Transverse colon (tissue), 4 donors: ENCODE measurements around the gene CD5L. TPM values are rescaled to one million over a fixed set of nuclear protein-coding genes. Genes with fewer than 3 reads are reported as not detected.

Experiments
- DNase-seq: peaks from one replicate; pipeline ENCODE4 v3.0.0-alpha.2; 2019
- H3K27ac ChIP-seq, 4 donors: fragments of 200-600 bp; sonication (generic); 2 replicates each; pipeline ENCODE4 v1.5.1; 2016 to 2018; ENCODE audit warnings: inconsistent platforms in 4 of 4
- H3K27me3 ChIP-seq: fragments of 200-600 bp; sonication (generic); 2 replicates; pipeline ENCODE4 v1.5.1; 2017; ENCODE audit warnings: inconsistent platforms
- H3K36me3 ChIP-seq, 4 donors: fragments of 200-600 bp; sonication (generic); 2 replicates each; pipeline ENCODE4 v1.5.1; 2017 to 2019; ENCODE audit warnings: inconsistent platforms in 4 of 4
- H3K4me1 ChIP-seq, 4 donors: fragments of 200-600 bp; sonication (generic); 2 replicates each; pipeline ENCODE4 v1.5.1; 2017 to 2020; ENCODE audit warnings: inconsistent platforms in 4 of 4
- H3K4me3 ChIP-seq, 4 donors: fragments of 200-600 bp; sonication (generic); 1 replicate in 1 of 4; 2 replicates in 3 of 4; pipeline versions ENCODE4 v1.5.1 to v1.6.1; 2017 to 2019; ENCODE audit warnings: inconsistent platforms in 4 of 4
- H3K9me3 ChIP-seq, 2 donors: fragments of 200-600 bp; sonication (generic); 2 replicates each; pipeline ENCODE4 v1.5.1; 2017 to 2019; ENCODE audit warnings: inconsistent platforms in 2 of 2
- EP300 ChIP-seq: sonication (generic); formaldehyde crosslinking; IDR thresholded peaks from one replicate; pipeline ENCODE4 v1.6.1; 2017; ENCODE audit warnings: antibody characterized with exemption, low read depth
- POLR2A ChIP-seq: fragments of 450-650 bp; IDR thresholded peaks from one replicate; pipeline ENCODE4 v1.6.1; 2016; ENCODE audit warnings: antibody characterized with exemption, mild to moderate bottlenecking, moderate library complexity
- POLR2AphosphoS5 ChIP-seq, 3 donors: sonication (generic); formaldehyde crosslinking; IDR thresholded peaks; one replicate each; pipeline ENCODE4 v1.6.1; 2016; ENCODE audit warnings: antibody characterized with exemption in 3 of 3
- WGBS, 2 donors: methylation state at CpG; one replicate each; pipeline ENCODE4 v1.1.5; 2018; ENCODE audit warnings: low coverage in 1 of 2; 5-methylcytosine and 5-hydroxymethylcytosine counted together
- in situ Hi-C, 4 donors: fragments of 200-750 bp; cut with MboI; loops; one replicate each; pipeline versions ENCODE4 v1.15.0 to v1.15.1; 2017; ENCODE audit warnings: low sequenced_read_pairs in 3 of 4, low pct_ligation_motif_present in 1 of 4, low pct_unique_long_range_greater_than_20kb in 1 of 4
- intact Hi-C: fragments of 100-400 bp; cut with DNase I; formaldehyde crosslinking; loops from one replicate; pipeline ENCODE4 v1.15.1; 2023; ENCODE audit warnings: low total_unique reads
- total RNA-seq, 4 donors: library from RNA; depleted of rRNA; stranded (reverse); fragments of >200 nt; gene quantifications; one replicate each; pipeline ENCODE4 v1.1.0, GENCODE V29; 2016
- TF ChIP-seq, protein P1 (sequence below), 5 experiments: fragments of 200-600 bp in 3 of 5; fragments of 450-650 bp in 2 of 5; sonication (generic) in 3 of 5; IDR thresholded peaks; 1 replicate in 2 of 5; 2 replicates in 3 of 5; pipeline ENCODE4 v1.5.1; 2016 to 2017; ENCODE audit warnings: antibody characterized with exemption in 5 of 5, inconsistent platforms in 3 of 5, mild to moderate bottlenecking in 2 of 5, moderate library complexity in 1 of 5

CD5L gene
- total RNA-seq, 4 donors from 2014 or later, result not detected

- Histone ChIP-seq H3K36me3 (no peaks in the 10 kb centered on the region), H3K9me3 (no peaks in the 10 kb centered on the region), H3K4me3 (no peak overlapping the region), H3K27ac (no peak overlapping the region), H3K27me3 (peaks cover 4% of the 10 kb centered on the region), H3K4me1 (no peaks in the 10 kb centered on the region)
- TF ChIP-seq POLR2A, result no peak
- no peak for TF ChIP-seq POLR2AphosphoS5 (IDR thresholded peaks at IDR 0.05)
- no peak for TF ChIP-seq EP300
- TF ChIP-seq, protein P1, sequence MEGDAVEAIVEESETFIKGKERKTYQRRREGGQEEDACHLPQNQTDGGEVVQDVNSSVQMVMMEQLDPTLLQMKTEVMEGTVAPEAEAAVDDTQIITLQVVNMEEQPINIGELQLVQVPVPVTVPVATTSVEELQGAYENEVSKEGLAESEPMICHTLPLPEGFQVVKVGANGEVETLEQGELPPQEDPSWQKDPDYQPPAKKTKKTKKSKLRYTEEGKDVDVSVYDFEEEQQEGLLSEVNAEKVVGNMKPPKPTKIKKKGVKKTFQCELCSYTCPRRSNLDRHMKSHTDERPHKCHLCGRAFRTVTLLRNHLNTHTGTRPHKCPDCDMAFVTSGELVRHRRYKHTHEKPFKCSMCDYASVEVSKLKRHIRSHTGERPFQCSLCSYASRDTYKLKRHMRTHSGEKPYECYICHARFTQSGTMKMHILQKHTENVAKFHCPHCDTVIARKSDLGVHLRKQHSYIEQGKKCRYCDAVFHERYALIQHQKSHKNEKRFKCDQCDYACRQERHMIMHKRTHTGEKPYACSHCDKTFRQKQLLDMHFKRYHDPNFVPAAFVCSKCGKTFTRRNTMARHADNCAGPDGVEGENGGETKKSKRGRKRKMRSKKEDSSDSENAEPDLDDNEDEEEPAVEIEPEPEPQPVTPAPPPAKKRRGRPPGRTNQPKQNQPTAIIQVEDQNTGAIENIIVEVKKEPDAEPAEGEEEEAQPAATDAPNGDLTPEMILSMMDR (IDR thresholded peaks at IDR 0.05), result no peak
- DNase-seq, result no peak
- in situ Hi-C loops, result no loop called here
- intact Hi-C loops, result no loop called here
Observed at GRCh38 chr1:157838966-157839365, 2.6 kb downstream of the CD5L start.

- DNase-seq, result no peak
- no peak for TF ChIP-seq POLR2A
- TF ChIP-seq POLR2AphosphoS5 (IDR thresholded peaks at IDR 0.05), result no peak
- TF ChIP-seq EP300, result no peak
- TF ChIP-seq, protein P1 (IDR thresholded peaks at IDR 0.05), result no peak
- Histone ChIP-seq H3K27ac (no peak overlapping the region), H3K9me3 (no peaks in the 10 kb centered on the region), H3K36me3 (no peaks in the 10 kb centered on the region), H3K4me3 (no peak overlapping the region), H3K27me3 (peaks cover 4% of the 10 kb centered on the region), H3K4me1 (no peaks in the 10 kb centered on the region)
- intact Hi-C loops, result no loop called here
- in situ Hi-C loops, result no loop called here
- 84 to 90% methylated on average over 2 to 12 of the region's 12 CpGs for WGBS, 2 donors
Observed at GRCh38 chr1:157834430-157834829, 7.2 kb downstream of the CD5L start.

DNA sequence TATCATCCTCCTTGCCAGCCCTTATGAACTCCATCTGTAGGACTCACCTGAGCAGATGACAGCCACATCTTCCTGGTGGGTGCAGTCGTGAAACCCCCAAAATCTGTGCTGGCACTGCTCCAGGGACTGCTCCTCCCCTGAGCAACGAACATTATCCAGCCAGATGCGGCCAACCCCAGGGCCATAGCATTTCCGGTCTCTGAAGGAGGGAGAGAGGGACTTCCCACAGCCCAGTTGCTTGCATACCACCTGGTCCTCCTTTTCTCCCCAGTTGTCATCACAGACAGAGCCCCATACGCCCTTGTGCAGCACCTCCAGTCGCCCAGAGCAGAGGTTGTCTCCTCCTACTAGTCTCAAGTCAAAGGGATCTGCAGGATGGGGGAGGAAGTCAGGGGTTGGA is 8.5 kb downstream of the CD5L start:
- intact Hi-C loops (no loop called here), in situ Hi-C loops (no loop called here)
- no peak overlapping the region for H3K4me3 ChIP-seq
- H3K4me1 ChIP-seq, result no peaks in the 10 kb centered on the region
- TF ChIP-seq POLR2A, result no peak
- TF ChIP-seq EP300, result no peak
- 62 to 88% methylated on average over 3 to 6 of the region's 6 CpGs for WGBS, 2 donors
- peaks cover 4% of the 10 kb centered on the region for H3K27me3 ChIP-seq
- H3K9me3 ChIP-seq, result no peaks in the 10 kb centered on the region
- no peaks in the 10 kb centered on the region for H3K36me3 ChIP-seq
- DNase-seq, result no peak
- no peak overlapping the region for H3K27ac ChIP-seq

GRCh38 chr1:157831968-157832626 is 9.5 kb downstream of the CD5L start:
- Histone ChIP-seq H3K36me3 (no peaks in the 10 kb centered on the region), H3K4me3 (no peak overlapping the region), H3K27me3 (peaks cover 4% of the 10 kb centered on the region), H3K4me1 (no peaks in the 10 kb centered on the region), H3K27ac (no peak overlapping the region), H3K9me3 (no peaks in the 10 kb centered on the region)
- 61 to 80% methylated on average over 3 to 4 of the region's 4 CpGs for whole genome bisulfite sequencing, 2 donors
- intact Hi-C loops, result no loop called here
- TF ChIP-seq EP300 (no peak), POLR2A (no peak), POLR2AphosphoS5 (IDR thresholded peaks at IDR 0.05) (no peak)
- TF ChIP-seq, protein P1 (IDR thresholded peaks at IDR 0.05), result no peak
- DNase-seq, result no peak
- in situ Hi-C loops, result no loop called here

DNA sequence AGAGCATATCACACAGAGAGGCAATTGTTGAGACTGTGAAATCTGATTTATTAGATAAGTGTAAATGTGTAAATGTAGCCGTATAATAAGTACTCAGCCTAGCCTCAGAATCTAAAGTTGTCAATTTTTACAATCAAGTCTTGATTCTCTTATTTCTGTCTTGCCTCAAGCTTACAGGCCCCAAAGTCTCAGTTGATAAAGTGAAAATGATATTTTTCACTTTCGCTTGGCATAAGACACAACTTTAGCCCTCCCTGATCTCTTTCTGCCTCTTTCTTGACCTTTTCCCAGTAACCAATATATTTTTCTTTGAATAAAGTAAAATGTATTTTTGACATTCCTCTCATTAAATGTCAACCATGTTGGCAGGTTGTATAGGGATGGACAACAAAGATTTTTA is 10.7 kb downstream of the CD5L start:
- in situ Hi-C loops (no loop called here), intact Hi-C loops (no loop called here)
- no peaks in the 10 kb centered on the region for H3K4me1 ChIP-seq
- no peak overlapping the region for H3K27ac ChIP-seq
- H3K27me3 ChIP-seq, result no peaks in the 10 kb centered on the region
- DNase-seq, result no peak
- no peaks in the 10 kb centered on the region for H3K36me3 ChIP-seq
- no peak overlapping the region for H3K4me3 ChIP-seq
- 66 to 76% methylated on average over 2 of the region's 2 CpGs for WGBS, 2 donors
- H3K9me3 ChIP-seq, result no peaks in the 10 kb centered on the region
- TF ChIP-seq POLR2A, result no peak
- TF ChIP-seq POLR2AphosphoS5 (IDR thresholded peaks at IDR 0.05), result no peak
- TF ChIP-seq, protein P1 (IDR thresholded peaks at IDR 0.05), result no peak
- no peak for TF ChIP-seq EP300
